ENCODE measurements around the gene RSAD1.

GRCh38 chr17:50453901-50454300, 24.8 kb upstream of the RSAD1 start:
- TF ChIP-seq CTCF (IDR thresholded peaks at IDR 0.05) (no peak), POLR2A (IDR thresholded peaks at IDR 0.05) (no peak)
